Astrocyte (in vitro differentiated cells and primary cell): ENCODE measurements around the gene MCUR1.

Experiments
- CTCF ChIP-seq: IDR thresholded peaks from 2 replicates; pipeline ENCODE4 v1.5.1; 2011; ENCODE audit warnings: low read depth, mild to moderate bottlenecking, inconsistent platforms, low read length, moderate library complexity; ENCODE audit not compliant: insufficient read depth
- EZH2 ChIP-seq: IDR thresholded peaks from 2 replicates; pipeline ENCODE4 v1.6.1; 2012; ENCODE audit warnings: mild to moderate bottlenecking, low read length, inconsistent platforms; ENCODE audit not compliant: insufficient read depth

GRCh38 chr6:13788820-13789219 is 25.5 kb downstream of the MCUR1 start:
- no peak for TF ChIP-seq CTCF
- no peak for TF ChIP-seq EZH2
